Endothelial cell of umbilical vein (primary cell): ENCODE measurements around the gene CCDC12. TPM values are rescaled to one million over a fixed set of nuclear protein-coding genes. Genes with fewer than 3 reads are reported as not detected.

Source experiments
- BruUV-seq: library from RNA; stranded (reverse); fragments of 400-500 nt; replicated peaks from 2 replicates; lab custom pipeline; 2021; lab: Mats Ljungman, UMichigan
- CTCF ChIA-PET: fragments of 300-600, 350-600 bp; sonication (Branson Sonifier 250); formaldehyde crosslinking; loops from one replicate; lab custom pipeline; 2021; ENCODE audit warnings: antibody characterized with exemption, inconsistent platforms; lab: Charles Lee
- POLR2A ChIA-PET: fragments of 300-600, 350-600 bp; sonication (Branson Sonifier 250); formaldehyde crosslinking; loops from one replicate; lab custom pipeline; 2021; ENCODE audit warnings: antibody characterized with exemption, inconsistent platforms; lab: Charles Lee
- DNase-seq: peaks from one replicate; pipeline ENCODE4 v3.0.0-alpha.2; 2011; ENCODE audit warnings: low read depth, low spot score
- FAIRE-seq: peaks from 2 replicates; lab custom pipeline; 2011; peaks lifted over from hg19 to GRCh38; lab: Jason Lieb, UNC
- H2AFZ ChIP-seq: 2 replicates; pipeline ENCODE4 v1.6.0; 2012; ENCODE audit warnings: low read depth, low read length, control low read depth, inconsistent platforms
- H3K27ac ChIP-seq: 2 replicates; pipeline ENCODE4 v1.5.1; 2011; ENCODE audit warnings: low read depth, mild to moderate bottlenecking, control low read depth, low read length, moderate library complexity; ENCODE audit not compliant: insufficient read depth
- H3K27me3 ChIP-seq, 2 experiments: 2 replicates each; pipeline versions ENCODE4 v1.6.0 to v1.6.1; 2011; ENCODE audit warnings: low read length in 2 of 2, mixed read lengths in 1 of 2; ENCODE audit not compliant: control insufficient read depth in 2 of 2, insufficient read depth in 2 of 2
- H3K36me3 ChIP-seq, 2 experiments: 2 replicates in 1 of 2; 3 replicates in 1 of 2; pipeline ENCODE4 v1.5.1; 2011; ENCODE audit warnings: low read length in 2 of 2, mild to moderate bottlenecking in 1 of 2, moderate library complexity in 1 of 2; ENCODE audit not compliant: control insufficient read depth in 2 of 2, insufficient read depth in 2 of 2; ENCODE audit errors: extremely low read depth in 1 of 2
- H3K4me1 ChIP-seq: 3 replicates; pipeline ENCODE4 v1.5.1; 2011; ENCODE audit warnings: mild to moderate bottlenecking, low read length; ENCODE audit not compliant: control insufficient read depth, insufficient read depth; ENCODE audit errors: extremely low read depth
- H3K4me2 ChIP-seq: 2 replicates; pipeline ENCODE4 v1.6.1; 2011; ENCODE audit warnings: low read length, control low read depth, mixed read lengths; ENCODE audit not compliant: insufficient read depth
- H3K4me3 ChIP-seq, 3 experiments: fragments of 200-600 bp in 1 of 3; sonication (generic), shearing (Covaris generic) in 1 of 3; replicated peaks in 1 of 3; 2 replicates each; pipeline ENCODE4 v1.5.1; 2011 to 2016; ENCODE audit warnings: control low read depth in 3 of 3, low read length in 3 of 3, mild to moderate bottlenecking in 2 of 3, inconsistent platforms in 1 of 3, low read depth in 1 of 3, moderate library complexity in 1 of 3; ENCODE audit not compliant: insufficient read depth in 1 of 3
- H3K79me2 ChIP-seq: 2 replicates; pipeline ENCODE4 v1.6.0; 2012; ENCODE audit warnings: low read length, inconsistent platforms; ENCODE audit not compliant: control insufficient read depth, insufficient read depth
- H3K9ac ChIP-seq: replicated peaks from 2 replicates; pipeline ENCODE3; 2011; ENCODE audit warnings: low read length, control low read depth; ENCODE audit not compliant: insufficient read depth; ENCODE audit errors: extremely low read depth
- H3K9me1 ChIP-seq: replicated peaks from 3 replicates; pipeline ENCODE4 v1.6.0; 2011; ENCODE audit warnings: mild to moderate bottlenecking, low read length; ENCODE audit not compliant: control insufficient read depth, insufficient read depth; ENCODE audit errors: extremely low read depth
- H3K9me3 ChIP-seq: replicated peaks from 2 replicates; pipeline ENCODE4 v1.5.1; 2012; ENCODE audit warnings: low read length, inconsistent platforms; ENCODE audit not compliant: control insufficient read depth, insufficient read depth
- H4K20me1 ChIP-seq: replicated peaks from 2 replicates; pipeline ENCODE3; 2011; ENCODE audit warnings: mild to moderate bottlenecking, low read length; ENCODE audit not compliant: control insufficient read depth, insufficient read depth; ENCODE audit errors: extremely low read depth
- CTCF ChIP-seq, 2 donors: IDR thresholded peaks; 1 replicate in 1 of 2; 2 replicates in 1 of 2; pipeline ENCODE4 v1.5.1; 2011; ENCODE audit warnings: low read length in 2 of 2, mild to moderate bottlenecking in 2 of 2, moderate library complexity in 2 of 2, control low read depth in 1 of 2, inconsistent platforms in 1 of 2, low read depth in 1 of 2; ENCODE audit not compliant: insufficient read depth in 1 of 2; ENCODE audit errors: extremely low read depth in 1 of 2
- EZH2 ChIP-seq: IDR thresholded peaks from 2 replicates; pipeline ENCODE4 v1.6.1; 2012; ENCODE audit warnings: borderline replicate concordance, low read depth, mild to moderate bottlenecking, moderate library complexity, low read length, inconsistent platforms; ENCODE audit not compliant: severe bottlenecking
- FOS ChIP-seq: IDR thresholded peaks from 2 replicates; pipeline ENCODE4 v1.6.1; 2011; ENCODE audit warnings: mild to moderate bottlenecking, low read length, moderate library complexity, borderline replicate concordance; ENCODE audit not compliant: insufficient read depth
- GATA2 ChIP-seq: IDR thresholded peaks from 2 replicates; pipeline ENCODE4 v1.7.0; 2011; ENCODE audit warnings: low read depth, mild to moderate bottlenecking, moderate library complexity, mixed read lengths, low read length; ENCODE audit not compliant: insufficient read length, insufficient read depth
- JUN ChIP-seq: IDR thresholded peaks from 2 replicates; pipeline ENCODE4 v1.6.1; 2011; ENCODE audit warnings: borderline replicate concordance, low read depth; ENCODE audit not compliant: insufficient read length, insufficient read depth
- MAX ChIP-seq: IDR thresholded peaks from 2 replicates; pipeline ENCODE4 v1.6.1; 2011; ENCODE audit not compliant: insufficient read depth, insufficient read length
- MYC ChIP-seq: IDR thresholded peaks from one replicate; pipeline ENCODE4 v1.6.1; 2011; ENCODE audit warnings: mild to moderate bottlenecking, low read depth, low read length
- POLR2A ChIP-seq: IDR thresholded peaks from 2 replicates; pipeline ENCODE4 v1.6.1; 2012; ENCODE audit warnings: low read depth, mild to moderate bottlenecking, control low read depth, low read length
- POLR2AphosphoS5 ChIP-seq: IDR thresholded peaks from 2 replicates; pipeline ENCODE4 v1.6.1; 2012; ENCODE audit warnings: low read depth, mild to moderate bottlenecking, control low read depth, low read length, moderate library complexity; ENCODE audit not compliant: insufficient read depth
- dilution Hi-C: fragments of 300-500 bp; cut with MboI; formaldehyde crosslinking; loops from one replicate; pipeline ENCODE4 v1.15.0; 2019; ENCODE audit warnings: low sequenced_read_pairs; ENCODE audit not compliant: extremely low pct_ligation_motif_present
- intact Hi-C: fragments of 100-400 bp; cut with micrococcal nuclease; formaldehyde crosslinking; loops from one replicate; pipeline ENCODE4 v1.10.0; 2022
- polyA plus RNA-seq, 4 experiments: library from polyadenylated mRNA; depleted of rRNA in 3 of 4; stranded (reverse) in 3 of 4; unstranded in 1 of 4; fragments of >200 nt; gene quantifications; 2 replicates each; pipeline versions ENCODE4 v1.2.1 to v1.2.3, GENCODE V29; 2011 to 2012; ENCODE audit warnings: missing spikeins in 1 of 4
- total RNA-seq: library from RNA; stranded (reverse); gene quantifications from 2 replicates; pipeline ENCODE4 v1.2.3, GENCODE V29; 2021

Gene CCDC12
- total and polyA plus RNA-seq, 2 donors (not counting 3 experiments of a cell fraction or from before 2014, with no cell fraction given), result 35.1 to 50.5 TPM

- H2AFZ ChIP-seq, result no peak overlapping the region
- BruUV-seq, result no TSS peak
- no peak overlapping the region for H3K4me3 ChIP-seq
- DNase-seq (no peak), FAIRE-seq (no peak)
- intact Hi-C loops, result loop anchor here (2.0 kb wide), 1 partner anchor 14 kb away; no protein-coding TSS in a partner anchor
- ChIA-PET POLR2A (no interaction called here), CTCF (interaction anchor here (1.0 to 1.4 kb wide), 2 partner anchors 9 to 21 kb away, joined by 3 read pairs; no protein-coding TSS in a partner anchor)
- no peaks in the 10 kb centered on the region for H3K9me1 ChIP-seq
- H3K9ac ChIP-seq, result no peak overlapping the region
- TF ChIP-seq POLR2A (no peak), MYC (no peak), POLR2AphosphoS5 (no peak), JUN (no peak), FOS (no peak), MAX (no peak), CTCF (IDR thresholded peaks at IDR 0.05; ENCODE audit: extremely low read depth in 1 of 2, insufficient read depth in 1 of 2, low read depth in 1 of 2, low read length in 2 of 2) (no peak), GATA2 (no peak), EZH2 (no peak)
- no peak overlapping the region for H3K4me2 ChIP-seq
- H4K20me1 ChIP-seq, result no peaks in the 10 kb centered on the region
- no peaks in the 10 kb centered on the region for H3K36me3 ChIP-seq
- H3K4me1 ChIP-seq, result no peaks in the 10 kb centered on the region
- H3K79me2 ChIP-seq, result no peaks in the 10 kb centered on the region
- no peak overlapping the region for H3K27ac ChIP-seq
- H3K9me3 ChIP-seq, result no peaks in the 10 kb centered on the region
- dilution Hi-C loops, result no loop called here
- peaks cover 30 to 44% of the 10 kb centered on the region in 2 experiments for H3K27me3 ChIP-seq
Measured at GRCh38 chr3:46880884-46881595, 95.5 kb downstream of the CCDC12 start.
